IPS-11a (cell line): ENCODE results near the gene IQSEC3.
"Not testable (repeated sequence)": the region's sequence is repeated elsewhere in the genome, so short reads cannot be mapped to it uniquely, and the experiment has no call there.

Experiments used
- H3K4me3 ChIP-seq: one replicate; pipeline ENCODE4 v1.5.1; 2013; ENCODE audit warnings: low read depth, low read length, control low read depth

IQSEC3 gene

DNA sequence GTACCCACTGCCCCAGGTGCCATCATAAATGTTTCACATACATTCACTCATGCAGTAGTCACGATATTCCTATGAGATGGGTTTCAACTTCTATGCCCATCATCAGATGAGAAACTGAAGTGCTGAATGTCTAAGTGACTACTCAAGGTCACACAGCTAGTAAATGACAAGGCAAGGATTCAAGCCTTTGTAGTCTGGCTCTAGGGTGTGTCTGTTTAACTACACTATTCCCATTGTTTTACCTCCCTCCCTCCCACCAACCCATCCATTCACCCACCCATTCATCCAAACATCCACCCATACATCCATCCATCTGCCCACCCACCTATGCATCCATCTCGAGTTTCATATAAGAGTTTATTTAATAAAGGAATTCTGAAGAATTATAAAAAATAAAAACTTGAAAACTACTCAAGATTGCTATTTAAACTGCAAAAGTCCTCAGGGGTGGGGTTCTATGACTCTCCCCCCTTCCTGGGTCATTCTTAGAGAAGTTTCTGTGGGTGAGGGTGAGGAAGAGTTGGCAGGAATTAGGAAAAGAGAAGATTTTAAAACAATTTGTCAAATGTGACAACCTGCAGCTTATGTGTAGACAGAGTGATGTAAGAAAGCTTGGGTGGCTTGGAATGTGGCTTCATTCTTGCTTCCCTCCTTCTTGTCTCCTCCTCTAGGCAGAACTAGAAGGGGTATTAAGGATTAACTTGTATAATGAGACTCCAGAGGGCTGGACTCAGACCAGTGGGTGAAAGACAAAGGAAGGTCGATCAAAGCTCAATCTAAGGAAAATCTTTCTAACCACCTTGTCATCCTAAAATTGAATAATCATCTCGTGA, 13.4 kb upstream of the IQSEC3 start:
- not testable (repeated sequence) for H3K4me3 ChIP-seq

DNA sequence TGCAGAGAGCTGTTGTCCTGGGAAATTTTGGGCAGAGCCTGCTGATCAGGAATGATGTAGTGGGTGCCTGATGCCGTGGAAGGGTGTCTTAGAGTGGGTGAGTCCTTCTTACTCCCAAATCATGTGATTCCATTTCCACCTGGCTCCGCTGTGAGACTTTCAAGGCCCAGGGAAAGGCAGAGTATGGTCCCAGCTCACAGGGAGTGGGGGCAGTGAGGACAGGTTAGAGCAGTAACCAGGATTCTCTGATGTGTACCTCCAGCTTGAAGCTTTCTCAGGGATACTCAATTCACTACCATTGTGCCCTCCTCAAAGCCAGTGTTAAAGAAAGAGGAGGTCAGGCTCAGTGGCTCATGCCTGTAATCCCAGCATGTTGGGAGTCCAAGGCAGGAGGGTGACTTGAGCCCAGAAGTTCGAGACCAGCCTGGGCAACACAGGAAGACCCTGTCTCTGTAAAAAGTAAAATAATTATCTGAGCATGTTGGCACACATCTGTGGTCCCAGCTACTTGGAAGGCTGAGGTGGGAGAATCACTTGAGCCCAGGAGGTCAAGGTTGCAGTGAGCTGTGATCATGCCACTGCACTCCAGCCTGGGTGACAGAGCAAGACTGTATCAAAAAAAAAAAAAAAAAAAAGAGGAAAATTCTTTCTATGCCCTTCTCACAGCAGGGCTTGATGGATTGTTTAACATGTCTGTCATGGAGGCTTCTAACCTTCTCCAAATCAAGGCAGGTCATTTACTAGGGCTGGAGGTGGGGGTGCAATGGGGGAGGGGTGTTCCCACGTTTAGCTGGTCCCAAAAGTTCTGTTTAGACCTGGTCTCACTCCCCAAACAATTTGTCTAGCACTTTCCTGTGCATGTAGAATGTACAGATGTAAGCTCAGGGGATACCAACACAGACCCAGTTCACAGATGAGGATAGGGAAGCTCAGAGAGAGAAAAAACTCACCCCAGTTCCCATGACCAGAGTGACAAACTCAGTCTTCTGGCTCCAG, 12.5 kb upstream of the IQSEC3 start:
- no peak overlapping the region for H3K4me3 ChIP-seq

DNA sequence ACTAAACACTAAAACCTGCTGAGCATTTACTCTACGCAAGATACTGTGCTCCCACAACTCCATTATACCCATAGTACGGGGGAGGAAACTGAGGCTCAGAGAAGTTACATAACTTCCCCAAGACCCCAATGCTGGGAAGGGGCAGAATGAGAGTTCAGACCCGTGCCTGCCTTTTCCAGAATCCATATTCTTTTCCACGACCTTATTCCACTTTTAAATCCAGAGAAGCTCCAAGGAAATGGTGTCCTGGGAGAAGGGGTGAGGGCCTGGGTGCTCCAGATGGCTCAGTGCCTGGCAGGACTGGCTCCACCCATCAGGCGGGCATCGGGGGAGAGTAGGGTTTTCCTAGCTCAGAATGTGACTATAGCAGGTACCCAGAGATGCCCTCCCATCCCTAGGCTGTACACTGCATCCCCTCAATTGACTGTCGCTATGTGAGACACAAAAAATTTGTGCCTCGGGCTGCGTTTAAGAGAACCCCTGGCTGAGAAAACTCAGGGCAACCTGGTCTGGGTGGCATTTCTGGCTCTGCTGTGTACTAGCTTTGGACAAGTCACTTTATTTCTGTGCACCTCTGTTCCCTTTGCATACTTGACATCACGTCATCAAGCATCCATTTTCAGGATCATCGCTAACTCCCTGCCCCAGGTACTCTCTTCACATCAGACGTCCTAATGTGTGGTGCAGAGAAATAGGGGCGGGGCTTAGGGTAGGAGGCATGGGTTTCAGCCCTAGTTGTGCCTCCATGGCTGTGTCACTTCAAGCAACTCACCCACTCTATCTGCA, 11.6 kb upstream of the IQSEC3 start:
- H3K4me3 ChIP-seq, result no peak overlapping the region

DNA sequence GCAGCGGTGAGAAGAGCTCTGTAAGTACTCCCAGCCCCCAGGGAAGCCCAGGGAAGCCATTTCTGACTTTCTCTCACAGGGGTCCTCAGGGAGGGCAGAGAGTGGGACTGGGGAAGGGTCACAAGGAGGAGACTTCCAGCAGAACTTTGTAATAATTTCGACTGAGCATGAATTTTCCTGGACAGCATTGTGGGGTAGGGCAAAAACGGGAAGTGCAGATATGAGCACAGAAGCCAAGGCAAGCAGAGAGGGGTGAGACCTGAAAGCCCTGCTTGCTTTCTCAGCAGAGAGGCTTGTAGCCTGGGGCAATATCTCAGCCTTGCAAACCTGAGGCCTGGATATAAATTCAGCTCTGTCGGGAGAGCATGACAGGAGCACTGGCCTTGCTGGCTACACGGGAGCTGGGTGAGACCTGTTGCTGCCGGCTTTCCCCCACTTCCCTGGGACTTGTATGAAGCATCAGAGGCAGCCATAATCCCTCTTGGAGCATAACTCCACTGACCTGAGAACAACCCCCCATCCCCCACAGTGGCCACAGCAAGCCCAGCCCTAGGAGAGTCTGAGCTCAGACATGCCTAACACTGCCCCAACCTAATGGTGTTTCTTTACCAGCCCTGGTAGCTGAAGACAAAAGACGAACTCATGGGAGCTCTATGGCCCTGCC, 9.8 kb upstream of the IQSEC3 start:
- no peak overlapping the region for H3K4me3 ChIP-seq

DNA sequence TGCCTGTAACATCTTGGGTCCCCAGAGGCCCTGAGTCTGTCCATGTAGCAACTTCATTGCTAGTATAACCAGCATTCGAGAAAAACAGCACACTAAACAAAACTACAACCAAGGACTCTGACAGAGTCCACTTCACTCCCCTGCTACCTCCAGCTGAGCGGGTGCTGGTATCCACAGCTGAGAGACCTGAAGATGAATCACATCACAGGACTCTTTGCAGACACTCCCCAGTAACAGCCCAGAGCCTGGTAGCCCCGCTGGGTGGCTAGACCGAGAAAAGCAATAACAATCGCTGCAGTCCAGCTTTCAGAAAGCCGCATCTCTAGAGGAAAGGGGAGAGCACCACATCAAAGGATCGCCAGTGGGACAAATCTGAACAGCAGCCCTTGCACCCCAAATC, 9.0 kb upstream of the IQSEC3 start:
- H3K4me3 ChIP-seq, result no peak overlapping the region

DNA sequence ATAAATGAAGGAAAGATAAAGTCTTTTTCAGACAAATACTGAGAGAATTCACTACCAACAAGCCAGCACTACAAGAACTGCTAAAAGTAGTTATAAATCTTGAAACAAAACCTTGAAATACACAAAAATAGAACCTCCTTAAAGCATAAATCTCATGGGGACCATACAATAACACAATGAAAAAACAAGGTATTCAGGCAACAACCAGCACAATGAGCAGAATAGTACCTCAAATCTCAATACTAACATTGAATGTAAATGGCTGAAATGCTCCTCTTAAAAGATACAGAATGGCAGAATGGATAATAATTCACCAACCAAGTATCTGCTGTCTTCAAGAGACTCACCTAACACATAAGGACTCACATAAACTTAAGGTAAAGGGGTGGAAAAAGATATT, 7.7 kb upstream of the IQSEC3 start:
- H3K4me3 ChIP-seq, result no peak overlapping the region

DNA sequence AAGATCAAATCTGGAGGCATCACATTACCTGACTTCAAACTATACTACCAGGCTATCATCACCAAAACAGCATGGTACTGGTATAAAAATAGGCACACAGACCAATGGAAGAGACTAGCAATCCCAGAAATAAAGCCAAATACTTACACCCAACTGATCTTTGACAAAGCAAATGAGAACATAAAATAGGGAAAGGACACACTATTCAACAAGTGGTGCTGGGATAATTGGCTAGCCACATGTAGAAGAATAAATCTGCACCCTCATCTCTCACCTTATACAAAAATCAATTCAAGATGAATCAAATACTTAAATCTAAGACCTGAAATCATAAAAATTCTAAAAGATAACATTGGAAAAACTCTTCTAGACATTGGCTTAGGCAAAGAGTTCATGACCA, 4.7 kb upstream of the IQSEC3 start:
- not testable (repeated sequence) for H3K4me3 ChIP-seq

DNA sequence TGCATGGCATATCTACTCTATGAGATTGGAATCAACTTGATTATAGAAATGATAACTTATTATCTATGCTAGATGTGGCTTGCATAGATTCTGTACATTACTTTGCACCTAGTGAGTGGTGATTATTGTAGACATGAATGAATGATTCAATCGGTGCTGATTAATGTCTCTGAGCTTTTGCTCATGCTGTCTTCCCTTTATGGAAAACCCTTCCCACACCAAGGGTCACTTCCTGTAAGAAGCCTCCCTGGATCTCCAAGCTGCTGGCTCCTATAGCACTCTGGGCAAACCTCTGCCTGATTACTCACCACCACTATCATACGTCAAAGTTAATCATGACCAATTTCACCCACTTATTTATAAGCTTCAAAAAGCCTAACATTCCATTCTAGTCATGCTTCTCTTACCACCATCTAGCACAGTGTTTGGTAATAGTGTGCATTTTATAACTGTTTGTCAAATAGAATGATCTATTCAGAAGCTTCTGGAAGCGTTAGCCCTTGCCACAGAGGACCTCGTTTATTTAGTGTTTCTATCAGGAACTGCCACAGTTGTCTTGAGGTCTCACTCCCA, 990 bp upstream of the IQSEC3 start:
- H3K4me3 ChIP-seq, result not testable (repeated sequence)

DNA sequence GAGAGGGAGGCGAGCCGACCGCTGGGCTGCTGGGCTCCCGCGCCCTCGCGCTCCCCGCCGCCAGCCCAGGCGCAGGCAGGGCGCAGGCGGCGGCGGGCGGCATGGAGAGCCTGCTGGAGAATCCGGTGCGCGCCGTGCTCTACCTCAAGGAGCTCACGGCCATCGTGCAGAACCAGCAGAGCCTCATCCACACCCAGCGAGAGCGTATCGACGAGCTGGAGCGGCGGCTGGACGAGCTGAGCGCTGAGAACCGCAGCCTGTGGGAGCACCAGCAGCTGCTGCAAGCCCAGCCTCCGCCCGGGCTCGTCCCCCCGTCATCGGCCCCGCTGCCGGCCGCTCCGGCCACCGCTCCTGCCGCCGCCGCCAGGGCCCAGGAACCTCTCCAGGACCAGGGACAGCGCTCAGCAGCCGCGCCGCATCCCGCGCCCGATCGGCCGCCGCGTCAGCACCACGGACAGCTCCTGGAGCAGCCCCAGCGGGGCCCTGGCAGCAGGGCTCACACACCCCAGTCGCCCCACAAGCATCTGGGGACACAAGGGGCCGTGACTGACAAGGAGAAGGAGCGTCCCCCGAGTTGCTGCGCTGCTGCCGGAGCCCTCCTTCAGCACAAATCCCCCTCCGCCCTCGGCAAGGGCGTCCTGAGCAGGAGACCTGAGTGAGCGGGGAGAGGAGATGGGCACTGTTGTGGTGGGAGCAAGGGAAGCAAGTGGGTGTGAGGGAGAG, 376 bp downstream of the IQSEC3 start:
- H3K4me3 ChIP-seq, result not testable (repeated sequence)

DNA sequence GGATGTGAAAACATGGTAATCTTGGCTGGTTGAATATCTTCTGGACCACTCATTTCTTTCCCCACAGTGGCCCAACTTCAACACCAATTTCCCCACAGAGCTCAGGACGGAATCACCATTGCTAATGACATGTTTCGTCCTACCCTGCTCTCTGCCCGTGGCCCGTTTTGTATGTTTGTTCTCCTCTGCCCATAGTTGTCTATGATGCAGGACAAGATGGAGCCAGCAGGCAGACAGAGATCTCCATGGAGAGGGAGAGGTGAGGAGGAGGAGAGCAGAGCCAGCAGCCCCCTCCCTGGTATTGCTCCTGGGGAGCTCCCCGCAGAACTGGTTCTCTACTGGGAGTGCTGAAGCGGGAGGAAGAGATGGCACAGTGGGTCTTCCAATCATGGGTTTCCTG, 3.1 kb downstream of the IQSEC3 start:
- not testable (repeated sequence) for H3K4me3 ChIP-seq

DNA sequence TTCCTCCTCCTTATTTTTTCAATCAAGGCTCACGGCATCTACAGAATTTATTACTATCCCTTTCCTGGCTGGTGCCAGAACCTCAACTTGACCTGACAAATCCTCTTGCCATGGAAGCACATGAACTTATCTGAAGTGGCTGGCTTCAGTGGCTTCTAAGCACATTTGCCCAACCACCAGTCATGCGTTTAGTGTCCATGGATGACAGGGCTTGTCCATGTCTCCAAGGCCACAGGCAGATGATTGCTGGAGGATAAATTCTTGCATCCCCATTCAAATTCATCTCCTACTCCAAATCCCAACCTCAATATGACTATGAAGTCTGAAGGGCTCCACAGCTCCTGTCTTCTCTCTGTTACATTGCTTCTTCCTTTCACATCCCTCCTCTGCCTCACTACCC, 4.0 kb downstream of the IQSEC3 start:
- not testable (repeated sequence) for H3K4me3 ChIP-seq

DNA sequence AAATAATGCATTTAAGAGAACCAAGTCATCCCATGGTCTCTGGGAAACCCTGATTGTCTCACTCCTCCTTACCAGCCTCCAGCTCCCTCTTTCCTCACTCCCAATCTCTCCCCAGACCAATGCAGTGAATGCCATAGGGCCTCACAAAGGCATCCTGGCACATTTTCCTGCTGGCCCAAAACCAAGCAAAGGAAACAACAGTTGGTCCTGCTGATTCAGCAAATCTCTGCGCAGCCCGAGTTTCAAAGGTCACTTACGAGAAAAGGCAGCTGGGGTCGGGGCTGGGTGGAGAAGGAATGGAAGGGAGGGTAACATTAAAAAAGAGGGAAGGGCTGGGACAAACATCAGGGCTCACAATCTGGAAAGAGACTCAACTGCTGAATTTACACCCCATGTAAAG, 5.5 kb downstream of the IQSEC3 start:
- H3K4me3 ChIP-seq, result not testable (repeated sequence)

DNA sequence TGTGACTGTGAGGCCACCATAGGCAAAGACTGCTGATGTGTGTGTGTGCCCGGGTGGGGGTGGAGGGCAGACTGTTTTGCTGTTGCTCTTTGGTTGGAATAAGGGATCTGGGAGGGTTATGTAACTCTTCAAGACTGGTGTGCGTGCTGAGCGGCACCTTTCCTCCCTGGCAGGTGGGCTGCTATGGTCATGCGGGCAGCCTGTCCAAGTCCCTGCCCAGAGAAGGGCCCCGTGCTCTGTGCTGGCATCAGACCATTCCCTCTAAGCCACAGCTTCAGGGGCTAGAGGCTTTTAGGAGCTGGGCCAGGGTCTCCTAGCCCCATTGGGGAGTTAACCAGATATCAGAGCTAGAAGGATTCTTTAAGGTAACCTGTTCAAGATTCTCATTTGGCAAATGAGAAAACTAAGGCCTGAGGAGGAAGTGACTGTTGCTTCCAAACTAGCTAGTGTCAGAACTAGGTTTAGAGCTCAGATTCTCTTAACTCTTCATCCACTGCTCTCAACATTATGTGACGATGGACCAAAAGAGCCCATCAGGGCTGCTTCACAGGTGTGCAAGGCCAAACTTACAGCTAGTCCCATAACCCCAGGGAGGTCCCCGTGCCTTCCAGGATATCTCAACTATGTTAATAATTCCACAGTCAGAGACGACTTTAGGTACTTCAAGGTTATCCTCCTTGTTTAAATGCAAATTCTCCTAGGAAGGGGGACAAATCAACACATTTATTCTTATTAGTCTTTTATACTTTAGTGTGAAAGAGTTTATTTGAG, 8.0 kb downstream of the IQSEC3 start:
- H3K4me3 ChIP-seq, result not testable (repeated sequence)

DNA sequence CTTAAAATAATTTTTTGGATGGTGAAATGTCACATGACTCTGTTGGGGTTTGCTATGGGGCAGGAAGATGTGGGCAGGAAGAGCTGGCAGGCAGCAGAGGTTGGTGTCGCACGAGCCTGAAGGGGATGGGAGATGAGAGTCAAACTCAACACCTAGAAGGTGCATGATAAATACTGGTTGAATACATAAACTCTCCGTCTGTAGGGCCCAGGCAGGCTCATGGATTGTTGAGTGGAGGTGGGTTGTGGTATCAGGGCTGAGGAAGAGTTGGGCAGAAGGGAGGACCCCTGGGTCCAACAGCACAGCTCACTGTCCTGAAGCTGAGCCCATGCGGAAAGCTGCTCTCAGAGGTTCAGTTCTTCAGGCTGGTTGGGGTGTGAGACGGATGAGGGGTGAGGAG, 9.0 kb downstream of the IQSEC3 start:
- H3K4me3 ChIP-seq, result not testable (repeated sequence)

DNA sequence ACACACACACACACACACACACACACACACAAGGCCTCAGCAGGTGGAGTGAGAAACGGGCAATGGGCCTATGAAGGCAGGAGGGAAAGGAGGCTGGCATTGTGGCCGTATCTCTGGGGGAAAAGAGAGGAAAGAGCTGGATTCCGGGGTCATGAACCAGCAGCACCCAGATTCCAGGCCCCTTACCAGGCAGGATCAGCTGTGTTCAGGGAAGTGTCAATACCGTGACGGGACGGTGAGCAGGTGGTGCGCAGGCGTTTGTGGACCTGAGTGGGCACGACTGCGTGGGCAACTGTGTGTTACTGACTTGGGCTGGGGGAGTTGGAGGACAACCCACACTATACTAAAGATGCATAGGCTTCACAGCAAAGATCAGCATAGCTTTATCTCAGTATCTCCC, 9.5 kb downstream of the IQSEC3 start:
- H3K4me3 ChIP-seq, result not testable (repeated sequence)

DNA sequence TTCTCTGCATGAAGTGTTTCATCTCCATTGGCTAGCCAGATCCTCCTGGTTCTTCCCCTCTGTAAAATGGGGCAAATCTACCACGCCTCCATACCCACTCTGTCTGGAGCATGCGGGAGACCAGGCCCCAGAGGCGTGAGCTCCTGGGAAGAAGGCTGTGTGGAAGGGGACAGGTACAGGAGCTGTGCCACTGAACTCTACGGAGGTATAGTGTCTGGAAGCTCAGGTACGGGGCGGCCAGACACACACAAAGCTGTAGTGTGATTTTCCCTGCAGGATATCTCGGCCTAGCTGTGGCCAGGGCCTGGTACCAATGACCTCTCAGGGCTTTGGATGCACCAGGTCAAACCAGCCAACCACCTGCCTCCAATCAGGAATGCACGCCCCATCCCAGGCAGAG, 10.0 kb downstream of the IQSEC3 start:
- not testable (repeated sequence) for H3K4me3 ChIP-seq

DNA sequence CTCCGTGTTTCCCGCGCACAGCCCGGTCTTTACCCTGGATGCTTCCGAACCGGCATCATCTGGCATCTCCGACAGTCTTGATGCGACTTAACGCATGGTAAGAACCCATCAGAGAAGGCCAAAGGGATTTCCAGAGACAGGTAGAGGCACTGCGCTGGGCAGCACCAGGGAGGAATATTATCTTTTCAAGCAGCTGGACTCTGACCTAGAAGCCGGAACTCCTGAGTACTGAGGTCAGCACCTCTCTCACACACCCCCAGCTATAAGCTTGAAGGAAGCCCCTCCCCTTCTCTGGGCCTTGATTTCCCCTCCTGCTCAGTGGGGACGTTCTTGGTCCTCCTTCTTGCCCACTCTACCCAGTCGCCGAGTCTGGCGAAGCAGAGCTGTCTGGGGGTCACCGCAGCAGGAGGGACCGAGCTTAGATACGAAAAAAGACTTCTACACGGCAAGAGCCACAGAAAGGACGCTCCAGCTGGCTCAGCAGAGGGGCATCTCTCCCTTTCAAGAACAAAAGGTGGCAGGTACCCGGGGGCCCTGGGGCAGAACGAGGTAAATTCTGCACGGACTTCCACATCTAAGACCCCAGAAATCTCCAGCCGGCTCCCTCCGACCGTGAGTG, 10.6 kb downstream of the IQSEC3 start:
- H3K4me3 ChIP-seq, result not testable (repeated sequence)

DNA sequence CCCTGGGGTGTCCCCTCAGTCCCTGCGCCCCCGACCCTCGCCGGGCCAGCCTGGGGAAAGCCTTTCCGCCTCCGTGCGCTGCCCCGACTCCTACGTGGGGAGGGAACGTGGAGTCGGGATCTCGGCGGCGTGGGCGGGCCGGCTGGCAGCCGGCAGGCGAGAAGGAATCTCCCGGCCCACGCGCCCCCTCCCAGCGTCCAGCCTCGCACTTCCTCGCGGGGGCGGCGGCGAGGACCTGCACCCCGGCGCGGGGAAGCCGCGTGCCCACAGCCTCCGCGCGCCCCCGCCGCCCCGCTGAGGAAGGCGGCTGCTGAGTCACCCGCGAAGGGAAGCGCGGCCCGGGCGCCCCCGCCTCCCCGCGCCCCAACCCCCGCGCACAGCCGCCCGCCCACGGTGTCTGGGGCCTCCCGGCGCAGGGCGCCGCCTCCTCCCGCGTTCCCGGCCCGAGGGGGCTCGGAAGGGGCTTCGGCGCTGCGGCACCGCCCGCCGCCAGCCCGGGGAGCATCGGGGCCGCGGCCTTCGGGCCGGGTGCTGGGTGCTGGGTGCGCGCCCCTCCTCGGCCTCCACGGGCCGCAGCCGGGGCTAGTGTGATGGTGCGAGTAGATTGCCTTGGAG, 11.3 kb downstream of the IQSEC3 start:
- H3K4me3 ChIP-seq, result not testable (repeated sequence)
